Panc1 (cell line): Measurements from ENCODE around the gene MYO3B. TPM values are rescaled to one million over a fixed set of nuclear protein-coding genes. Genes with fewer than 3 reads are reported as not detected.

ENCODE experiments used
- ATAC-seq: fragments of 200-7000 bp; cut with Tn5 transposase; 2 replicates; pipeline ENCODE4 v1.9.1; 2020; ENCODE audit warnings: mild to moderate bottlenecking, moderate library complexity
- BruUV-seq: library from RNA; stranded (reverse); fragments of 400-500 nt; replicated peaks from 2 replicates; lab custom pipeline; 2021; lab: Mats Ljungman, UMichigan
- CTCF ChIA-PET: fragments of 300-600 bp; sonication (Branson Sonifier 250); formaldehyde crosslinking; loops from one replicate; lab custom pipeline; 2022; ENCODE audit warnings: antibody characterized with exemption; lab: Charles Lee
- POLR2A ChIA-PET: fragments of 300-600 bp; sonication (Branson Sonifier 250); formaldehyde crosslinking; loops from one replicate; lab custom pipeline; 2022; ENCODE audit warnings: antibody characterized with exemption; lab: Charles Lee
- DNase-seq: peaks from one replicate; pipeline ENCODE4 v3.0.0-alpha.2; 2010; ENCODE audit warnings: low read depth, low spot score
- H3K27ac ChIP-seq: 2 replicates; pipeline ENCODE4 v1.5.1; 2011; ENCODE audit warnings: mild to moderate bottlenecking, low read length, inconsistent platforms
- H3K27me3 ChIP-seq: fragments of 200-500 bp; sonication (Bioruptor generic); 2 replicates; pipeline ENCODE4 v1.6.0; 2014; ENCODE audit warnings: low read length, inconsistent platforms; ENCODE audit not compliant: control insufficient read depth, insufficient read depth
- H3K36me3 ChIP-seq: fragments of 200-500 bp; sonication (Bioruptor generic); 2 replicates; pipeline ENCODE4 v1.5.1; 2014; ENCODE audit warnings: inconsistent platforms, mild to moderate bottlenecking, low read length, moderate library complexity; ENCODE audit not compliant: control insufficient read depth, insufficient read depth
- H3K4me1 ChIP-seq: 2 replicates; pipeline ENCODE4 v1.5.1; 2011; ENCODE audit warnings: inconsistent platforms, mild to moderate bottlenecking, low read length, moderate library complexity; ENCODE audit not compliant: control insufficient read depth, insufficient read depth
- H3K4me3 ChIP-seq, 2 experiments: 2 replicates each; pipeline ENCODE4 v1.5.1; 2011 to 2012; ENCODE audit warnings: low read depth in 2 of 2, low read length in 2 of 2, mild to moderate bottlenecking in 2 of 2, inconsistent platforms in 1 of 2, moderate library complexity in 1 of 2
- H3K9me3 ChIP-seq: fragments of 200-500 bp; sonication (Bioruptor generic); 2 replicates; pipeline ENCODE4 v1.5.1; 2014; ENCODE audit warnings: low read depth, mild to moderate bottlenecking, inconsistent platforms, low read length, moderate library complexity; ENCODE audit not compliant: control insufficient read depth, insufficient read depth
- POLR2AphosphoS5 ChIP-seq: IDR thresholded peaks from 2 replicates; pipeline ENCODE4 v1.6.1; 2012; ENCODE audit warnings: mild to moderate bottlenecking, low read depth, low read length, moderate library complexity
- REST ChIP-seq, 2 experiments: IDR thresholded peaks; 2 replicates each; pipeline ENCODE4 v1.6.1; 2011 to 2012; ENCODE audit warnings: low read depth in 2 of 2, control low read depth in 1 of 2, low read length in 1 of 2, mild to moderate bottlenecking in 1 of 2, moderate library complexity in 1 of 2; ENCODE audit not compliant: insufficient read depth in 1 of 2
- SIN3A ChIP-seq: IDR thresholded peaks from 2 replicates; pipeline ENCODE4 v1.6.1; 2012; ENCODE audit warnings: low read depth, mild to moderate bottlenecking, low read length, moderate library complexity, borderline replicate concordance; ENCODE audit not compliant: insufficient read depth
- TCF7L2 ChIP-seq: IDR thresholded peaks from 2 replicates; pipeline ENCODE4 v1.6.1; 2011; ENCODE audit warnings: mild to moderate bottlenecking, low read depth, low read length, inconsistent platforms
- in situ Hi-C: cut with HindIII; loops from 2 replicates; pipeline ENCODE4 v1.10.0; 2016; ENCODE audit warnings: low sequenced_read_pairs, low pct_unique_long_range_greater_than_20kb
- intact Hi-C: fragments of 100-400 bp; cut with micrococcal nuclease; formaldehyde crosslinking; loops from one replicate; pipeline ENCODE4 v1.10.0; 2022; ENCODE audit not compliant: unreplicated experiment
- total RNA-seq: library from RNA; stranded (reverse); gene quantifications from one replicate; pipeline ENCODE4 v1.2.1, GENCODE V29; 2021; ENCODE audit not compliant: unreplicated experiment
- TF ChIP-seq, protein P1 (sequence below): fragments of 450-650 bp; IDR thresholded peaks from 2 replicates; pipeline ENCODE4 v1.5.1; 2017; ENCODE audit warnings: mild to moderate bottlenecking

MYO3B gene
- total RNA-seq, 1 experiment from 2014 or later, result 0.05 TPM

DNA sequence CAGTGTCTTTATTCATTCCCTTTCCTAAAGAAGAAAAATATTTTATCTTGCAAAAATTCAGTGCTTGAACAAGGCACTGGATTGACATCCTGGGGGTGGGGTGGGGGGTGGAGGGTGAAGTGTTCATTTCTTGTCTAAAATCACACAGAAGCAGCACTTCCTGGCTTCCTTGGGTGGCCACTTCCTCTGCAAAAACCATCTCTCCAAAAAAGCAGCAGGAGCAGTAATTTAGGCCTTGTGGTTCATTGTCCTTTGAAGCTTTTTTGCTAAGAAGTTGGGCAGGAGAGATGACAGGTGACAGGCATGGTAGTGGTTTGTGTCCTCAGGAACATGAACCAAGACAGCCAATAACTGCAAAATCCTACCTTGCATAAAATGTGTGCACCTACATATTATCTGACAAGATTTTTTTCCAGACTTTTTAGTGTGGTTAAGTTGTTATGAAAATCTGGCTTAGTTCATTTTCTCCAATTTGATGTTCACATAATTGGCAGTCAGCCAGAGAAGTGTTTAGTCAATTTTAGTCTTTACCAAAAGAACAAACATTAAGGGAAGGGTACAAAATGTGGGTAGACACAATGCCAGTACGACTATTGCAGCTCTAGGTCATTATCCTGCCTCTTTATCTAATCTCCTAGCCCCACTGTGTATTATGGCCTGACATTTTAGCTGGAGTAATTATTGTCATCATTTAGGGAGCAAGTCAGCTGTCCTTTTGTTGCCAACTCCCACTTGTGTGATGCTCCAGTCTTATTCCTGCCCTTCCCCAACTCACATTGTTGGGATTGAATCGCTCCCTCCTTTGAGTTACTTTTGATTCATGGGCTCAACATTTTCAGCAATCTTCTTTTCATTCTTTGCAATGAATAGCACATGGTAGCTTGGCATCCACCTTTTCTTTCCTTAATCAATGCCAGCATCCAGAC, 177.2 kb downstream of the MYO3B start:
- POLR2A ChIA-PET, result no interaction called here
- in situ Hi-C loops, result no loop called here
- Histone ChIP-seq H3K27me3 (peaks cover 6% of the 10 kb centered on the region; the same call in 1 of the 2 replicates), H3K36me3 (no peaks in the 10 kb centered on the region), H3K4me1 (no peaks in the 10 kb centered on the region), H3K27ac (no peak overlapping the region), H3K9me3 (no peaks in the 10 kb centered on the region), H3K4me3 (no peak overlapping the region)
- no peak for DNase-seq
- no peak for ATAC-seq
- CTCF ChIA-PET, result no interaction called here
- TF ChIP-seq SIN3A (no peak), POLR2AphosphoS5 (no peak), REST (IDR thresholded peaks at IDR 0.05; ENCODE audit: insufficient read depth in 1 of 2, low read depth in 2 of 2, low read length in 1 of 2) (no peak), TCF7L2 (no peak)
- TF ChIP-seq, protein P1, sequence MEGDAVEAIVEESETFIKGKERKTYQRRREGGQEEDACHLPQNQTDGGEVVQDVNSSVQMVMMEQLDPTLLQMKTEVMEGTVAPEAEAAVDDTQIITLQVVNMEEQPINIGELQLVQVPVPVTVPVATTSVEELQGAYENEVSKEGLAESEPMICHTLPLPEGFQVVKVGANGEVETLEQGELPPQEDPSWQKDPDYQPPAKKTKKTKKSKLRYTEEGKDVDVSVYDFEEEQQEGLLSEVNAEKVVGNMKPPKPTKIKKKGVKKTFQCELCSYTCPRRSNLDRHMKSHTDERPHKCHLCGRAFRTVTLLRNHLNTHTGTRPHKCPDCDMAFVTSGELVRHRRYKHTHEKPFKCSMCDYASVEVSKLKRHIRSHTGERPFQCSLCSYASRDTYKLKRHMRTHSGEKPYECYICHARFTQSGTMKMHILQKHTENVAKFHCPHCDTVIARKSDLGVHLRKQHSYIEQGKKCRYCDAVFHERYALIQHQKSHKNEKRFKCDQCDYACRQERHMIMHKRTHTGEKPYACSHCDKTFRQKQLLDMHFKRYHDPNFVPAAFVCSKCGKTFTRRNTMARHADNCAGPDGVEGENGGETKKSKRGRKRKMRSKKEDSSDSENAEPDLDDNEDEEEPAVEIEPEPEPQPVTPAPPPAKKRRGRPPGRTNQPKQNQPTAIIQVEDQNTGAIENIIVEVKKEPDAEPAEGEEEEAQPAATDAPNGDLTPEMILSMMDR, result no peak
- intact Hi-C loops, result no loop called here
- no TSS peak for BruUV-seq

- Histone ChIP-seq H3K9me3 (no peaks in the 10 kb centered on the region), H3K4me1 (no peaks in the 10 kb centered on the region; the same call in 1 of the 2 replicates), H3K36me3 (no peaks in the 10 kb centered on the region), H3K27ac (no peak overlapping the region), H3K27me3 (peaks cover 4% of the 10 kb centered on the region), H3K4me3 (no peak overlapping the region)
- ATAC-seq, result no peak
- no peak for DNase-seq
- CTCF ChIA-PET, result no interaction called here
- in situ Hi-C loops (no loop called here), intact Hi-C loops (no loop called here)
- no peak for TF ChIP-seq TCF7L2
- TF ChIP-seq, protein P1, result no peak
- TF ChIP-seq POLR2AphosphoS5, result no peak
- TF ChIP-seq SIN3A, result no peak
- TF ChIP-seq REST (IDR thresholded peaks at IDR 0.05; ENCODE audit: insufficient read depth in 1 of 2, low read depth in 2 of 2, low read length in 1 of 2), result no peak
- BruUV-seq, result no TSS peak
- POLR2A ChIA-PET, result no interaction called here
Observed at GRCh38 chr2:170359466-170359865, 181.5 kb downstream of the MYO3B start.
